ENCODE results near the gene TMC3.

The TMC3 gene

DNA sequence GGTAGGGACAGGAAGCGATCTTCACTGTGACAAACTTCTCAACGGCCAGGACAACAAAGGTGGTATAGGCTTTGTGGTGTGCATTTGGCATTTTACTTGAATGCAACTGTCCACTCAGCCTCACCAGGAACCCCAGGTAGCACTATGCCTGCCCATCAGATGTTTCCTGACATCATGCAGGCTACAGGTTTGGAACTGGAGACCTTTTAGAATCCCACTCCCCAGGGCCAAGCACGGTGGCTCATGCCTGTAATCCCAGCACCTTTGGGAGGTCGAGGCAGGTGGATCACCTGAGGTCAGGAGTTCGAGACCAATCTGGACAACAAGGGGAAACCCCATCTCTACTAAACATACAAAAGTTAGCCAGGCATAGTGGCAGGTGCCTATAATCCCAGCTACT lies 59.6 kb downstream of the TMC3 start:
- Histone ChIP-seq H3K4me3 (replicated peaks; ENCODE audit: low read depth, low read length) (no peak overlapping the region), H3K27me3 (replicated peaks; ENCODE audit: control insufficient read depth, insufficient read depth, low read length) (no peaks in the 10 kb centered on the region), H3K36me3 (ENCODE audit: control insufficient read depth, insufficient read depth, low read length) (peaks cover 24% of the 10 kb centered on the region)
- no peak for DNase-seq (ENCODE audit: extremely low read depth, insufficient read length)
- TF ChIP-seq, protein P1, sequence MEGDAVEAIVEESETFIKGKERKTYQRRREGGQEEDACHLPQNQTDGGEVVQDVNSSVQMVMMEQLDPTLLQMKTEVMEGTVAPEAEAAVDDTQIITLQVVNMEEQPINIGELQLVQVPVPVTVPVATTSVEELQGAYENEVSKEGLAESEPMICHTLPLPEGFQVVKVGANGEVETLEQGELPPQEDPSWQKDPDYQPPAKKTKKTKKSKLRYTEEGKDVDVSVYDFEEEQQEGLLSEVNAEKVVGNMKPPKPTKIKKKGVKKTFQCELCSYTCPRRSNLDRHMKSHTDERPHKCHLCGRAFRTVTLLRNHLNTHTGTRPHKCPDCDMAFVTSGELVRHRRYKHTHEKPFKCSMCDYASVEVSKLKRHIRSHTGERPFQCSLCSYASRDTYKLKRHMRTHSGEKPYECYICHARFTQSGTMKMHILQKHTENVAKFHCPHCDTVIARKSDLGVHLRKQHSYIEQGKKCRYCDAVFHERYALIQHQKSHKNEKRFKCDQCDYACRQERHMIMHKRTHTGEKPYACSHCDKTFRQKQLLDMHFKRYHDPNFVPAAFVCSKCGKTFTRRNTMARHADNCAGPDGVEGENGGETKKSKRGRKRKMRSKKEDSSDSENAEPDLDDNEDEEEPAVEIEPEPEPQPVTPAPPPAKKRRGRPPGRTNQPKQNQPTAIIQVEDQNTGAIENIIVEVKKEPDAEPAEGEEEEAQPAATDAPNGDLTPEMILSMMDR (IDR thresholded peaks at IDR 0.05; ENCODE audit: insufficient read depth, low read length, poor library complexity, severe bottlenecking), result no peak

DNA sequence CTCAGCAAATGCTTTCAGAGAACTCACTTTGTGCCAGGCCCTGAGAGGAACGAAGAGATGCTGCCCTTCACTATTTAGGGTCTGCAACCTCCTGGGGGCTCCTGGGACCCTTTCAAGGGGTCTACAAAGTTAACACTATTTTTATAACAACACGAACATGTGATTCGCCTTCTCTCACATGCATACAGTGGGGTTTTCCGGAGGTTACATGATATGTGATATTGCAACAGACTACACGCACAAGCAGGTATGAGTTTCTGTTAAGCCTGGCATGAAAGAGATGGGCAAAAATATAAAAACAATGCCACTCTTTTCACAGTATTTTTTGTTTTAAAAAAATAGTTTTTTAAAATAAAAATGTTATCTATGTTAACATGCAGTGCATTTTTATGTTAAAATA lies 60.3 kb downstream of the TMC3 start:
- H3K36me3 ChIP-seq (ENCODE audit: control insufficient read depth, insufficient read depth, low read length), result peaks cover 21% of the 10 kb centered on the region
- TF ChIP-seq, protein P1 (IDR thresholded peaks at IDR 0.05; ENCODE audit: insufficient read depth, low read length, poor library complexity, severe bottlenecking), result no peak
- H3K4me3 ChIP-seq (replicated peaks; ENCODE audit: low read depth, low read length), result no peak overlapping the region
- no peak for DNase-seq (ENCODE audit: extremely low read depth, insufficient read length)
- no peaks in the 10 kb centered on the region for H3K27me3 ChIP-seq (replicated peaks; ENCODE audit: control insufficient read depth, insufficient read depth, low read length)

DNA sequence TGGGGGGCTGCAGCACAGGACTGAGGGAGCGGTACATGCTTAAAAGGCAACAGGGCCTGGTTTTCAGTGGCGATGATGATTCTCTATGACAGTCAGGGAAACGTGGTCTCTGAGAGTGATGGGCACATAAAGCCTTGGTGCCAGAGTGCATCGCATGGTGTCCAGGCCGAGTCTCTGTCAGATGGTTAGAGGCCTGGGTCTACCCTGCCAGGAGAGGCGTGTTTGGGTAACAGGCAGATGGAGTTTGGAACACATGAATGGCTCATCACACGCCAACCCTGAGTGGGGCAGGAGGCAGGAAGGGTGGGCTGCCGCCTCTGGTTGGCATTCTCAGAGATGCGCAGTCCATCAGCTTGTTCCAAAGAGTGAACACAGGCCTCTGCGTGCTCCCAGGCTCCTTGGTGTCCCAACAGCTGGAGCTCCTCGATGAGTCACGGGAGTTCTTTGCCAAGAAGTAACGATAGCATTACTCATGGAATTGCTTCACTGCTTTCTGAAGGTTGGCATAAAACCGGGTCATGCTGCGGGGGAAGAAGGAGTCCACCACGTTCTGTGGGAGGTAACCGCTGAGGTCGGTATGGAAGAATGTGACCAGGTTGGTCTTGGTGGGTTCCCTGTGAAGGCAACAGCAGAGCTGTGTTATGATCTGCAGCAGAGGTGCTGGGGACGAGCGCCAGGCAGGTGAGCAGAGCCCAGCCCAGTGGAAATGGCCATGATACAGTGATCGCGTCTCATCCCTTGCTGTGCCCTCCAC lies 61.0 kb downstream of the TMC3 start:
- Histone ChIP-seq H3K36me3 (ENCODE audit: control insufficient read depth, insufficient read depth, low read length) (peaks cover 24% of the 10 kb centered on the region), H3K4me3 (replicated peaks; ENCODE audit: low read depth, low read length) (no peak overlapping the region), H3K27me3 (replicated peaks; ENCODE audit: control insufficient read depth, insufficient read depth, low read length) (no peaks in the 10 kb centered on the region)
- no peak for DNase-seq (ENCODE audit: extremely low read depth, insufficient read length)
- TF ChIP-seq, protein P1 (IDR thresholded peaks at IDR 0.05; ENCODE audit: insufficient read depth, low read length, poor library complexity, severe bottlenecking), result no peak

DNA sequence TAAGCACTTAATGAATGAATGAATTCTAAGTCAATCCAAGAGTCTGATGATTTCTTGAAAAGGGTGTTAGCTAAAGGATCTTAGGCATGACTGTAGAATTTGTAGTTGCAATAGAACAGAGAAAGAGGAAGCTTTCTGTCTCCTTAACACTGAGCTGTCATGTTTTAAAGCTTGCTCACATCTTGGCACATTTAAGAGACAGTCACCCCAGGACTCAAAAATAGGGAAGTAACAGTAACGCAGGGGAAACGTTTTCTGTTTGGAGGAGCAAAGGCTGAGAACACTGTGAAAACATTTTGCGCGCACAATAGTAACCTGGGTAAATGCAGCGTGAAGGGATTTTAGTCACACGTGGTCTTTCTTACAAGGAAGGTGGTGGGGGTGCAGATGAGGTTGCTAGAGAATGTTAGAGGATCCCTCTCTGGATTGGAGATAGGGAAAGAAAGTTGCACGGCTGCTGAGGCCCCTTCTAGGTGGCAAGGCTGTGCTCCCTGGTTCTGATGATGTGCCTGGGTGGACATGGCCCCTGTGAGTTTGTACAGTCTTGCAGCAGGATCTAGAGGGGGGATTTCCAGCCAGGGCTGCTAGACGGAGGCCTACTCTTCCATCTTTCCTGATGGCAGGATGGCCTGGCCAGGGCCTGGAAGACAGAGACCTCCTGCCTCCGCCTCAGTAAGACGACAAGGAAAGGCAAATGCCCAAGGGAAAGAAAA lies 62.1 kb downstream of the TMC3 start:
- no peak for DNase-seq (ENCODE audit: extremely low read depth, insufficient read length)
- TF ChIP-seq, protein P1 (IDR thresholded peaks at IDR 0.05; ENCODE audit: insufficient read depth, low read length, poor library complexity, severe bottlenecking), result no peak
- Histone ChIP-seq H3K4me3 (replicated peaks; ENCODE audit: low read depth, low read length) (no peak overlapping the region), H3K27me3 (replicated peaks; ENCODE audit: control insufficient read depth, insufficient read depth, low read length) (no peaks in the 10 kb centered on the region), H3K36me3 (ENCODE audit: control insufficient read depth, insufficient read depth, low read length) (peaks cover 30% of the 10 kb centered on the region)

DNA sequence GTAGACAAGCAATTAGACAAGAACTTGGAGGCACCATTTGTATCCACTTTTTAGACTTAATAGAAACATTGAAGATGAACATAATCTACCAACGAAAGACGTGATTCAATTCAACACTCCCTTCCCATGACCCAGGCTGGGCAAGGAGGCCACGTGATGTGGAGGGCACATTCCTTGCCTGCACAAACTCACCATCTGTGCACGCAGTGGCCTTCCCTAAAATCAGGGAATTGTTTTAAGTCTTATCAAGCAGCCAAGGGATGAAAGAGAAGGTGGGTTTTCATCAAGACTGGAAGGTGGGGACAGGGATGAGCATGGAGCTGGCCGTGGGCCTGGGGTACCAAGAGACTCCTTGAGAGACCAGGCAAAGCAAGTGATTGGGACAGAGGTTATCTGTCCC lies 63.5 kb downstream of the TMC3 start:
- H3K27me3 ChIP-seq (replicated peaks; ENCODE audit: control insufficient read depth, insufficient read depth, low read length), result no peaks in the 10 kb centered on the region
- H3K4me3 ChIP-seq (replicated peaks; ENCODE audit: low read depth, low read length), result no peak overlapping the region
- TF ChIP-seq, protein P1 (IDR thresholded peaks at IDR 0.05; ENCODE audit: insufficient read depth, low read length, poor library complexity, severe bottlenecking), result no peak
- peaks cover 43% of the 10 kb centered on the region for H3K36me3 ChIP-seq (ENCODE audit: control insufficient read depth, insufficient read depth, low read length)
- no peak for DNase-seq (ENCODE audit: extremely low read depth, insufficient read length)

Data from GM06990 (cell line).